ENCODE results near the gene UBE2E1.

Gene UBE2E1

DNA sequence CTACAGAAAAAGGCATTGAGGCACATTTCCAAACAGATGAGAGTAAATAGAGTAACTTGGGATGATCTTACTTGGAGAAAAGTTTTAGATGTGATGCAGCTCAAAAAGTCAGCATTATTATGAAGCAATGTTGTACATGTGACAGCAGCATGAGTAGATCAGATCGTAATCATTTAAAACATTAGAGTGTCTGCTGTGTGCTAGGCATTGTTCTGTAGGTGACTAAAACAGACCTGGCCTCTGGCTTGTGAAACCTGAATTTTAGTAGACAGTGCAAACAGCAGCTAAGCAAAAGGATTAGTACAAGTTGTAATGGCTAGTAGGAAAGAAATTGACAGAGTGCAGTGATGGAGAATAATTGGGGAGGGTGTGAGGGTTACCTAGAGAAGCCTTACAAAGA is 15.1 kb downstream of the UBE2E1 start:
- DNase-seq (ENCODE audit: low read depth in 4 of 4, low spot score in 1 of 4) = no peak

DNA sequence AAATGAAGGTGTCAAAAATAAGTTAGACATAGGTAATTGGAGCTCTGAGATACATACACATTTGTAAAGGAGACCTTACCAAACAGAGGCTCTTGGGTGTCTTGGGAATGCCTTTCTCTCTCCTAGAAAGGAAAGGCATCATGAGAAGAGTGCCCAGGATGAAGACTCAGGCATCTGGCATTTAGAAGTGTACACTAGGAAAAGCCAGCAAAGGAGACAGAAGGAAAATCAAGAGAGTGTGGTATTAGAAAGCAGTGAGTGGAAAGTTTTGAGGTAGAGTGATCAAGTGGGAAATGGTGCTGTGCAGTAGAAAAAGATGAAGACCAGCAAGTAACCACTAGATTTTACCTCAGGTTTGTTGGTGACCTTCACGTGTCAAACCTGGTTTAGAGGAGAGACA is 16.1 kb downstream of the UBE2E1 start:
- no peak for DNase-seq (ENCODE audit: low read depth in 4 of 4, low spot score in 1 of 4)

DNA sequence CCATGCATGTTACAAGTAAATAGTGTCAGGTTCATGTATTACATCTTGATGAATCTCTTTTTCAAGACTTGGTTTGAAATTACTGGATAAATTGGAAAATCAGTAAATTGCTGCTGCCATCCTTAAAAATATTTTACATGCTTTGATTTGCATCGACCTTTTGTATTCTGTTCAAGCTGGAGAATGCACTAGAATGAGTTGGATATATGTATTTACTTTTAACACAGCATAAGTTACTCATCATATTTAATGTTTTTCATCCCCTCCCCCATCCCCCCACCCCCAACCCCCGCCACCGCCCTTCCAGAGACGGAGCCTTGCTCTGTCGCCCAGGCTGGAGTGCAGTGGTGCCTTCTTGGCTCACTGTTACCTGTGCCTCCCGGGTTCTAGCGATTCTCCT is 16.8 kb downstream of the UBE2E1 start:
- DNase-seq (ENCODE audit: low read depth in 4 of 4, low spot score in 1 of 4) = no peak

GRCh38 chr3:23823620-23824019 is 17.9 kb downstream of the UBE2E1 start:
- no peak for DNase-seq (ENCODE audit: low read depth in 4 of 4, low spot score in 1 of 4)

GRCh38 chr3:23824699-23825444 is 19.1 kb downstream of the UBE2E1 start:
- DNase-seq (ENCODE audit: low read depth in 4 of 4, low spot score in 1 of 4) = no peak

GRCh38 chr3:23825802-23826201 is 20.0 kb downstream of the UBE2E1 start:
- no peak for DNase-seq (ENCODE audit: low read depth in 4 of 4, low spot score in 1 of 4)

DNA sequence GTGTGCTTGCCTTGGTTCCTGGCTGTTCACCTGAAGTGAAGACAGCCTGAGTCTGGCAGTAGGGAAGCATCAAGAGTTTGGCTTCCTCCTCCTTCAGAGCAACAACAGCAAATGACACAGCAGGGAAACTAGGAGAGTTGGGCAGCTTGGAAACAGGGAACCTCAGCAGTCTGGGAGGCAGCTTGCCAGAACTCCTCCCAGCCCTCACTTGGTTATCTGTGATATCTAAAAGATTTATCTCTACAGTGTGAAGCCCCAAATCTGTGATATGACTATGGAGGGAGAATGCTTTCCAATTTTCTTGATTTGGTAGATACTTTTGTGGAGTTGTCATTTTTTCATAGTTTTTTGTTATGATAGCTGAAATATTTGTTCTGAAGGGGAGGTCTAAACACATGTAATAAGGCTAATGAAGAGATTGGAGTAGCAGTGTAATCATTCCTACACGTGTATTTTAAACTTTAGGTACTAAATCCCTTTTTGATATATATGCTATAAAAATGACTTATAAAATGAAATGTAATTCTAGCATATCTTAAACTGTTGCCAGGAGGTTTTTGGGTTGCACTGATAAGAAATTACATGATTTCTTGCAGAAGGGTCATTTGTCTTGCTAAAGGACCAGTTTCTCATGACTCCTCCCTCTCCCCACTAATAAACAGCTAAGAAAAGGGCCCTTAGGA is 20.8 kb downstream of the UBE2E1 start:
- DNase-seq (ENCODE audit: low read depth in 4 of 4, low spot score in 1 of 4) = no peak

DNA sequence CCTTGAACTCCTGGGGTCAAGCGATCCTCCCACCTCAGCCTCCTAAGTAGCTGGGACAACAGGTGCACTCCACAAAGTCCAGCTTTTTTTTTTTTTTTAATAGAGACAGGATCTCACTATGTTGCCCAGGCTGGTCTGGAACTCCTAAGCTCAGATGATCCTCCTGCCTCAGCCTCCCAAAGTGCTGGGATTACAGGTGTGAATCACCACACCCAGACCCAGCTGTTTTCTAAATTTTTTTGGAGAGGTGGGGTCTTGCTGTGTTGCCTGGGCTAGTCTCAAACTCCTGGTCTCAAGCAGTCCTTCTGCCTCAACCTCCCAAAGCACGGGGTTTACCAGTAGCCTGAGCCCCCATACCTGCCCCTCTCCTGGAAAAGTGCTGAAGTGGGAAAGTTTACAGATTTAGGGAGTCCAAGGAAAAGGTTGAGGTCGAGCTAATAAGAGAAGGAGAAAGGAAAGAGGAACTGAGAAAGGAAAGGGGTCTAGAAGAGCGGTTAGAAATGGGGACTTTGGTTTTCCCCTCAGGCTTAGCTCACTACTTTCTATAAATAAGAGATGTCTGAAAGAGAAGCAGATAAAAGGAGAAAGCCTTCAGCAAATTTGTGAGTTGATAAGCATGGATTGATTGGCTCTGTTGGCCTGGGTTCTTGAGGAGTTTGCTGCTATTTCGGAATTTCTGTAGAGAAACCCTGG is 23.6 kb downstream of the UBE2E1 start:
- no peak for DNase-seq (ENCODE audit: low read depth in 4 of 4, low spot score in 1 of 4)

DNA sequence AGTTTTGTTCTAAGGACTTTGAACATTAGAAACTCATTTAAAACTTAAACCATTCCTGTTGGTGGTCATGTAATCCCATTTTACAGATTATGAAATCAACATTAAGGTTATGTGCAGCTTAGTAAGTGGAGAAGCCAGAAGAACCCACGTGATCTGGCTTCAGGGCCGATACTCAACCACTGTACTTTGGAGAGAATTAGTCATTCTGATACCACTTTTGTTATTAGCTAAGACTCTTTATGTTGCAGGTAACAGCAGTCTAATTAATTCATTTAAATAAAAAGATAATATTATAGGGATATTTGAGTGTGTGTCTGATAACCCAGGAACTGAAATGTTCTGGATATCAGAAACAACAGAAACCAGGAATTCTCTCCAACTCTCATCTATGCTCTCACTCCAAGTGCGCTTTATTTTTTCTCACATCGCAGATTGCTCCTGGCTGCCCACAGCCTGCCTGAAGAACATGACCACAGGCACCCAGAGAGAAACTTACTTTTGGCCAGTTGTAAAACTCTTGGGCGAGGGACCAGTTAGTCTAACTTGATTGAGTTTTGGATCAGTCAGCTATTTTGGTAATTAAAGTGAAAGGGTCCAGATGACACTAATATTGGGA is 25.2 kb downstream of the UBE2E1 start:
- DNase-seq (ENCODE audit: low read depth in 4 of 4, low spot score in 1 of 4) = no peak

- DNase-seq (ENCODE audit: low read depth in 4 of 4, low spot score in 1 of 4) = no peak
These were observed 26.0 kb downstream of the UBE2E1 start for GRCh38 chr3:23831517-23832394.

DNA sequence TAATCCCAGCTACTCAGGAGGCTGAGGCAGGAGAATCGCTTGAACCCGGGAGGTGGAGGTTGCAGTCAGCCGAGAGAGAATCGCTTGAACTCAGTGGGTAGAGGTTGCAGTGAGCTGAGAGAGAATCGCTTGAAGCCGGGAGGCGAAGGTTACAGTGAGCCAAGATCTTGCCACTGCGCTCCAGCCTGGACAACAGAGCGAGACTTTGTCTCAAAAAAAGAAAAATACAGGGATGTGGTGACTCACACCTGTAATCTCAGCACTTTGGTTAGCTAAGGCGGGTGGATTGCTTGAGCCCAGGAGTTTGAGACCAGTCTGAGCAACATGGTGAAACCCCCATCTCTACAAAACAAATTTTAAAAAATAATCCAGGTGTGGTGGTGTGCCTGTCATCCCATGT is 26.8 kb downstream of the UBE2E1 start:
- DNase-seq (ENCODE audit: low read depth in 4 of 4, low spot score in 1 of 4) = no peak

GRCh38 chr3:23834082-23834870 is 28.5 kb downstream of the UBE2E1 start:
- DNase-seq (ENCODE audit: low read depth in 4 of 4, low spot score in 1 of 4) = no peak

- DNase-seq (ENCODE audit: low read depth in 4 of 4, low spot score in 1 of 4) = no peak
These were observed 29.3 kb downstream of the UBE2E1 start for GRCh38 chr3:23835087-23835486.

DNA sequence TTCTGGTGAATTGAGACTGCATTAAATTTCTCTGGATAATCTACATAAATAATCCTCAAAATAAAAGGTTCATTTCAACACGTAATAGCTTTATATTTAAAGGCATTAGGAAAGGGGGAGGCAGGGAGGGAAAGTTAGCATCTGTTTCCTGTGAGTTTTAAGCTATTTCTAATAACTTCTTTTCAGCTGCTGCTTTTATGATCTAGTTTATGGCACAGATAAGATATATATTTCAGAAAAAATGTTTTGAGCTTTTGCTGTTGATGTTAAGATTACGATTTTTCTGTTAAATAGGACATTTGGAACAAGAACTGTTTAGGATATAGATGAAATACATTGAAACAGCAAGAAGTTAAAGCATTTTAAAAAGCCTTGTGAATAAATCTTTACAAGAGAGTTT is 30.0 kb downstream of the UBE2E1 start:
- DNase-seq (ENCODE audit: low read depth in 4 of 4, low spot score in 1 of 4) = no peak

DNA sequence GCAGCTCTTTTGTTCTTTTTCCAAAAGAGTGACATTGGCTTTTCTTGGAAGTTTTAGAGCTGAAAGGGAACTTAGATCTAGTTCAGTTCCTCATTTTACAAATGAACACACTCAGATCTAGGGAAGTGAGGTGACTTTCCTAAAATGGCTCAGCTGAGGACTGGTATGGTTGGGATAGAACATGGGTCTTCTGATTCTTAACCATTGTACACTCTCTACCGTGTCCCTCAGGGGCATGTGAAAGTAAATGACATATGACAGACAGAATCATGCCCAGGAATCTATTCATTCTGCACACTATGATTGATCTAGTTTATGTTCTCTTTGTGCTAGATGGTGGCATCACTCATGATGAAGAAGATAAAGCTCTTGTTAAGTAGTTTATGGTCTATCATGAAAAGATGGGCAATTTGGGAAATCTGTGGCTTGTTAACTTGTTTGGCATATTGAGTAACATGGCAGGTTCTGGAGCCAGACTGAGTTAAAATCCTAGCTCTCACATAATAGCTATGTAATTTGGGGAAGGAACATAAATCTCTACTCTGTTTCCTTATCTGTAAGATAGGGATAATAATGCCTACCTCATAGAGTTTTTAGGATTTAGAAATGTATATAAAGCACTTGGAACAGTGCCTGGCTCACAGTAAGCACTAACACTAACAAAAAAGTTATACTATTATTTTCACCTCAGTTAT is 30.9 kb downstream of the UBE2E1 start:
- no peak for DNase-seq (ENCODE audit: low read depth in 4 of 4, low spot score in 1 of 4)

DNA sequence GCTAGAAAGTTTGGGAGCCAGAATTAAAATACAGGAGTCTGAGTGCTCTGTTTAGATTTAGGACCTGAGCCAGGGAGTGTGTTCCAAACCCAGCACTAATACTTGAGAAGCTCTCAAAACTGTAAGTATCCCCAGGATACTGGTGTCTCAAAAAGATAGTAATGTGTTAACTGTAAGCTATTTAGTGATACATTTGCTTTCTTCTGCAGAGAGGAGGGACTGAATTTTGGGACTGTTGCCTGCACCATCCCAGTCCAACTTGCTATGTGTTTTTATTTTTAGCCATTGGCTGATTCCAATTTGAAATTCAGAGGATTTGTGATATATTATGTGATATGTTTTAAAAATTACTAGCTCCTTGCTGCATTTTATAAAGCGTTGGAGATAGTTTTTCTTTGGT is 31.5 kb downstream of the UBE2E1 start:
- DNase-seq (ENCODE audit: low read depth in 4 of 4, low spot score in 1 of 4) = no peak

GRCh38 chr3:23837691-23838090 is 31.9 kb downstream of the UBE2E1 start:
- no peak for DNase-seq (ENCODE audit: low read depth in 4 of 4, low spot score in 1 of 4)

- DNase-seq (ENCODE audit: low read depth in 4 of 4, low spot score in 1 of 4) = no peak
These were observed 34.8 kb downstream of the UBE2E1 start for GRCh38 chr3:23840521-23840920.

DNA sequence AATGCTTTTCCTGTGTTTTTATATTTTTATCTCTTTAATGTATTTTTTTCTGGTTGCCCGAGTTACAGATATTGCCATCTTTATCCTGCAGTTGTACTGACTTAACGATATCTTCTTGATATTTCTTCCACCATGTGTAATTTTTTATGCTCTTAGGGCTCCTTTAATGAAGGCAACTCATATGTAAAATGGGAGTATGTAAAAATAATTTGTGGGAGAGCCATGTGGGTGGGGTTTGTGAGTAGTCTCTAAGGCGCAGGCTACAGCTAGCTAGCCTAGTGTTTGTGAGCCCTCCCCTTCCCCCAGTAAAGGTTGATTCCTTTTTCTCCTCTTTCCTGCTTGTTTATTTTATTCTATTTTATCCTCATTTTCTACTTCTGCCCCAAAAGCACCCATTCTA is 38.1 kb downstream of the UBE2E1 start:
- DNase-seq (ENCODE audit: low read depth in 4 of 4, low spot score in 1 of 4) = no peak
